Pons (tissue), 1 donor: ENCODE data around the gene ACP1.

Source experiments
- DNase-seq: peaks from one replicate; pipeline ENCODE4 v3.0.0-alpha.2; 2016; ENCODE audit warnings: low spot score

ACP1 gene

DNA sequence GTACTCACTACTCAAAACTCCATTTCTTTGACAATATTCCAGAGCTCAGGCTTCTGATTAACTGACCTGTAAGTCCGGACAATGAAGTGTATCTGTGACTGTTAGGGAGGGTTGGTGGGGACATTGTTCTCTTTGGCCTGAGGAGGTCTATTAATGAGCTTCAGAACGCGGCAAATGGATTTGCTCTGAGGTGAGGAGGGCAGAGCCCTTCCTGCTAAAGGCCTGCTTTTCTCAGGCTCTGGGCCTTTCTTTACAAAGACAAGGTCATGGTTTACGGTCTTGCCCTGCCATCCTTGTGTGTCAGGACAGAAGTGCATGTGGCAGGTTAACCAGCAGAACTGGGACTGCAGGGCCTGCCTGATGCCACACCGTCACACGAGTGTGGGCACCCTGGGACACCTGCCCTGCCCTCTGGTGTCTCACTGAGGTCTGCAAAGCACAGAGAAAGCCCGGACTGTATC, 15.9 kb downstream of the ACP1 start:
- DNase-seq, result no peak

DNA sequence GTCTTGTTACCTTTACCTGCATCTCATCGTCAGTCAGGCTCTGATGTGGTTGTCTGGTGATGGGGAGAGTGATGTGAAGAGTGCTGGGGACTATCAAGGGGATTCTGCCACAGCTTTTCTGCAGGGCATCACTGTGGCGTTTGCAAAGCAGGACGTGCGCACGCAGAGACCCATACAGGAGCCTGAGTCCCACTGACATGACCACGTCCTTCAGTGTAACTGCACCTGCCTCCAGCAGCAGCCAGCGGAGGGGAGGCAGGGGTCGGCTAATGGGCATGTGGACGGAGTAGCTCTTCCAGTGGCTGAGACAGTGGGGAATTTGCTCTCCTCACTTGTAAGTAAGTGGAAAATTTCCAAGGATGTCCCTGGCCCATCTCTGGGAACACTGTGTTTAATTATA, 16.6 kb downstream of the ACP1 start:
- DNase-seq, result no peak

DNA sequence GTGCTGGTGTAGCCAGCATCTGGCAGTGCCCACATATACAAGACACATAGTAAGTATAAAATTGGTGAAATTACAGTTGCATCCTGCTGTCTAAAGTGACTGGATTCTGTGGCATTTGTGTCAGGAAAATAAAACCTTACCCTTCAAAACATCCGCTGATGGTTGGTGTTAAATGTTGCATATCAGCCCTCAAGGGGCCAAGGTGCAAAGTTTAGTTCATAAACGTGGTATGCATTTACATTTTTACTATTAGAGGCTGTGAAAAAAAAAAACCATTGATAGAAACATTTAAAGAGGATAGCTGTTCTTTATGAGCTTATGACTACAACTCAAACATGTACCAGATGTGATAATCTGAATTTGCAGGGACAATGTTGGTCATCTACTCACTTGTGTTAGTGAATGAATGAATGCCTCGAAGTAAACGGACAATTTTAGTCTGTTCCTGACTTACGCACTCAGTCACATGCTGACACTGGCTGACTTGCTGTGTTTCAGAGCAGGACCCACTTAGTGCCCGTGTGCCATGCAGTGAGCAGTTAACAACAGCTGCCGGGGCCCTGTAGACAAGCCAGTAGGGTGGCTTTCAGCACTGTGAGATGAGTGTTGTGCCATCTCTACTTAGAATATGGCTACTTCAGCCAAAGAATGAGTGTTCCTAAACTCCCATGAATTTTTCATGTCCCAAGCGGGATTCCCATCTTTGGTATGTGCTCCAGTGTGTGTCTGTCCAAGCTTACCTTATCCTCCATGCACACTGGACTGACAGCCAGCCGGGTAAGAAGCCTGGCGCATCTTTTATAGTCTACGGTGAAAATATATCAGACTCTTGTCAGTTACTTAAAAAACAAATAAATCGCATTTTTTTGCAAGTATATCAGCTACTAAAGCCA, 17.9 kb downstream of the ACP1 start:
- no peak for DNase-seq

DNA sequence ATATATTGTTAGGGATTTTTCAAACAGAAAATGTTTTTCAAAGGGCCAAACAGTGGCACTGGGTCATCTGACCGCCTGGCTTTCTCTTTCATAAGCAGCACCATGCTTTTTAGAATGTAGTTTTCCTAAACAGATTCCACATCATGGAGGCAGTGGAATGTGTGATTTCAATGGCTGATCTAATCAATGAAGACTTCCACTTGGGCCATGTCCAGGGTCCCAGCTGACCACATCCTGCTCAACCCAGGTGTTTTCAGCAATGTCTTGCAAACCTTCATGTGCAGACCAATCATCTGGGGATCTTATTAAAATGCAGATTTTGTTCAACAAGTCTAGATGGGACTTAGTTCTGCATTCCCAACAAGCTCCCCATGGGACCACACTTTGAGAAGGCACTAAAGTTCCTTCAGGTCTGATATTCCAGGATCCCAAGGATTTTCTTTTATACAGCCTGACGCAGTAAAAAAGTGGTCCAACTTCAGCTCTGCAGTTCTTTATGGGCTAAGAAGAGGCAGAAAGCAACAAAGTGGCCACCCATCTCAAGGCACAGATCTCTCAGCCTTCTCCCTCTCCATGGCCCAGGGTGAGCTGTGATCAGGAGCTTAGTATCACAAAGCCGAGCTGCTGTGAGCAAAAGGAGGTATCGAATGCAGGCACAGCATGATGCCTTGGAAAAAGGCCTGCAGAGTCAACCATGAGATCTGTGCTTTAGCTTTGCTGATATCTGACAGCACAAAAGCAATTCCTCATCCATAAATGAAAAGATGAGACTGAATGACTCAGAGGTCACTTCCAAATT, 19.4 kb downstream of the ACP1 start:
- DNase-seq, result no peak

DNA sequence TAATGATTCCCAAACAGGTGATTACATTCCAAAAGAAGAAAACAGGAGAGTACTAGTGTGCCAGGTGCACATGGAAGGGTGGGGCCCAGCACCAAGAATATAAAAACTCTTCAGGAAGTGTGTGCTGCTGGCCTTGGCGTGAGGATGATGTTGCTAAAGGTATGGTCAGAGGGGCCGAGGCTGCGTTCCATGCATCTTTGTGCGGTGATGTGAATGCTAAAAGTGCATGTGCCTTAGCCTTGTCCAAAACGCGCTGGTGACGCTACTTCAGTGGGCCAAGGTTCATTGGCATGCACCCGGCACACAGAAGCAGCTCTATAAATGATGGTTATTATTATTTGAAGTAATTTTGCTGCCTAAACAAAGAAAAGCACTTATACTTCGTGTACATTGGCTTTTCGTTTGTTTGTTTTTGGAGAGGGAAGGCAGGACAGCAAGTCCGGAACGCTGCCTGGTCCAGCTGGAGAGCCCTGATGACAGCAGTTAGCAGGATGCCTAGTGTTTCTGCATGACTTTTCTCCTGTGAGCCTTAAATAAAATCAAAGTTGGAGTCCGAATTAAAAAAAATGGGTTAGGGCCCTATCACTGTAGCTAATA, 20.2 kb downstream of the ACP1 start:
- no peak for DNase-seq

DNA sequence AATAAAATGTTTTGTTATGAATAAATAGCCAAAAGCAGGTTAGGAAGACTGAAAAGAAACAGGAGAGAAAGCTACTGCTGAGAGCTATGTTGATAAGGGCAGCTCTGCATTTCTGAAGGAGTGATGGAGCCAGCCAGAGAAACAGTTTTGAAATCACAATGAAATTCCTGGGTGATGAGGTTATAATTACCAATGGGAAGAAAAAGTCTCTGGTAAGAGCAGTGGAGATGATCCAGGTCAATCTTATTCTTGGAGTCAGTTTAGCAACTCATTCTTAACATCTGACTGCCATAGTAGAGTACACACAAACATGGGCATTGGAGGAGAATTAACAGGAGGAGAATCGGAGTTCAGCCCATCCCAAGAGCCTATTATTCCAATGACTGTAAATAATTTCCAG, 20.8 kb downstream of the ACP1 start:
- DNase-seq, result no peak

DNA sequence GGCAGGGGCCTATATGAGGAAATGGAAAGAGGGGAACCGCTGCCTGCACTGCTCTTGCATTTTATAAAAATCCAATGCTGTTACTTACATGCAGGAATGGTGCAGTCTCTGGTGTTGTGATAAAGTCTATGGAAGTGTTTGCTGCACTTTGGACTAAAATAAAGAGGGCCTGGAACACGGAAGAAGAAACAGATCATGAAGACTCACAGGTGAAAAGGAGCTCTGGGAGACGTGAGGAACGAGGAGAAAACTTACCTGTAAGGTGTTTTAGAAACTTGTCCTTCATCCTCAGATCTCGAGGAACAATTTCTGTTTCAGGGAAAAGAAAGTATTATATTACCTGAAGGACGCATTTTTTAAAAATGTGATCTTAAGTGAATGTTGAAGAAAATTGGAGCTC, 21.3 kb downstream of the ACP1 start:
- DNase-seq, result no peak

DNA sequence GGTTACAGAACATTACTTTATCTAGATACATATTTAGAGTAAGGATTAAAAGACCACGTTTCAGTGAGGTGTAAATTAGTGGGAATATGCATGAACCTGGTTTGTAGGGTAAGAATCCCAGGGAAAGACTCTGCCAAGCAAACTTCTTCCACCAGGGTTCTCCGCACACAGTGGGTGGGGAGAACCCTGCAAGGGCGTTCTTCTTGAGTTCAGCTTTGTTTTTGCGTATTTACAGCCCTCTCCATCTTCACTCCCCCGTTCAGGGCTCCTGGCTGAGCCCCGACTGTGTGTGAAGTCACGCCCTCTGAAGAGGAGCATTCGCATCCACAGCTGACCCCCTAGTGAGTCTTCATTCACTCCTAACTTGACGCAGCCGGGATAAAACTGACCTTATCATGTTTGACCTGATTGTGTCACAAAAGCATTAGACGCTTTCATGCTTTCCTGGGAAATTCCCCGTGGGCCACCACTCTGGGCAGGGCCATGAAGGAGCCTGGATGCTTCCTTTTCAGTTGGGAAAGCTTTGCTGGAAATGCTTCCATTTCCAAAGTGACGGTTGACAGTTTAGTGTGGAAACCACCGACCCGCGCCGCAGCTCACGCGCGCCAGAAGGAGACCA, 22.1 kb downstream of the ACP1 start:
- DNase-seq, result no peak

DNA sequence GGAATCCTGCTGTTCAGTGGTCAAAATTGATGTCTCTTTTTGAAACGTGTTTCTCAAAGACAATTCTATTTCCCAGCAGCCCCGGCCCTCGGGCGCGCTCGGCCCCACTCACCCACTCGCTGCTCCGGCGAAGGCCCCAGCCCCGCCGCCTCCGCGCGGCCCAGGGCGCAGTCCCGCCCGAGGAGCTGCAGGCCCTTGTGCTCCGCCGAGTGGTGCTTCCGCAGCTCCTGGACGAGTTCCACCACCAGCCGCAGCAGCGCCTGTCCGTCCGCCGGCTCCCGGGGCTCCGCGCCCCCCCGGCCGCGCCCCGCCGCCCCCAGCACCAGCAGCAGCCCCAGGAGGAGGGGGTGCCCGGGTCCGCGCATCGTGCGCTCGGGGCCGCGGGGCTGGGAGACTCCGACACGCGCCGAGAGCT, 22.7 kb downstream of the ACP1 start:
- DNase-seq, result no peak

DNA sequence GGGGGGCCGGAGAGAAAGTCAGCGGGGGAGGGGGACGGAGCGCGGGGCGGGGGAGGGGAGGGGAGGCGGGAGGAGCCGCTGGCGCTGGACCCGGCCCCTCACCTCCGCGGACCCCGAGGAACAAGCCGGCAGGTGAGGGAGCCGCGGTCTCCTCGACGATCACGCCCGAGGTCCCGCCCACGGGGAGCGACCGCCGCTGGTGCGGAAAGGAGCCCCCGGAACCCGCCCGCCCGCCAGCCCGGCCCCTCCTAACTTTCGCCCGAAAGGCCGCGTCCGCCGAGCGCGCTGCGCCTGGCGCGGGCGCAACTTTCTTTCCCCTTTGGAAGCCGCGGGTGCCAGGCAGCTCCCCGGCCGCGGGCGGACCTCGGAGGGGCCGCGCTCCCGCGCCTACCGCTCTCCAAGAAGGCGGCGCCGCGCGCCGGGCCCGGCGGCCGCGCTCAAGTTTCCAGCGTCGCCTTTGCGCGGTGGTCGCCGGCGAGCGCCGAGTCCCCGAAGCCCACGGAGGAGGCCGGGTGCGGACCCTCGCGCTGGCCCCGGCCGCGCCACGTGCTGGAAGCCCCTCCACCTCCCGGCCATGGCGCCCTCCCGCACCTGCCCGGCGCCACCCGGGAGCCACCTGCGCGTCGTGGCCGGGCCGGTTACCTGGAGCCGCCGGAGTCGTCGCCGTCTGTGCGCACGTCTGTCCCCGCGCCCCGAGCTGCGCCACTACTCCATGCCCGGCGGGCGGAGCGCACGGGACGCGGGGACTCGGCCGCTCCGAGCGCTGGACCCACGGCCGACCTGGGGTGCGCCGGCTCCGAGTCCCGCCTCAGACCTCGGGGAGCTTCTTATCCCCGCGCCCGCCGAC, 23.4 kb downstream of the ACP1 start, which contains the start of gene ALKAL2:
ALKAL2 (minus strand) TSS at position 181 of the 847 bp plus-strand sequence. CDS start 256 bp downstream, outside the sequence.
- no peak for DNase-seq

DNA sequence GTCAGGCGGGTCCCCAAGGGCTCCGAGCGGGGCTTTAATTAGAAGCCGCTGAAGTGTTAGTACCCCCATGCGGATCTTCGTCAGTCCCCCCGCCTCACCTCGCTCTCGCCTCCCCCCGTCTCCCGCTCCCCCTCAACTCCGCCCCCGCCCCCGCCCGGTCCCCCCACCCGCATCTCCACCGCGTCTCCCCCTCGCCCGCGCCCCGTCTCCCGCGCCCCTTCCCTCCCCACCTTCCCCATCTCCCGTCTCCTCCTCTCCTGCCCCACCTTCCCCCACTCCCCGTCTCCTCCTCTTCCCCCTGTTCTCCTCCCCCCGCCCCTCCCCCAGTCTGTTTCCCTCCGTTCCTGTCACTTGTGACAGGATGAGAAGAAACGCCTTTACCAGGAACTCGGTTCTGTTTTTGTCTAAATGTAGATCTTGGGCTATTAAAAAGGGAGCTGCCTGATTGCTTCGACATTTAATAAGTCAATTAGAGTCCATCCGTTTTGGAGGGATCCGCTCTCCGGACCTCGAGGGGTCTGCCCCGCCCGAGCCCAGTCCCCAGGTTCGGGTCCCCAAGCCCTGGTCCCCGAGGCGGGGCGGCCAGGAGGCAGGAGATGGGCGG, 24.1 kb downstream of the ACP1 start:
- DNase-seq, result no peak

DNA sequence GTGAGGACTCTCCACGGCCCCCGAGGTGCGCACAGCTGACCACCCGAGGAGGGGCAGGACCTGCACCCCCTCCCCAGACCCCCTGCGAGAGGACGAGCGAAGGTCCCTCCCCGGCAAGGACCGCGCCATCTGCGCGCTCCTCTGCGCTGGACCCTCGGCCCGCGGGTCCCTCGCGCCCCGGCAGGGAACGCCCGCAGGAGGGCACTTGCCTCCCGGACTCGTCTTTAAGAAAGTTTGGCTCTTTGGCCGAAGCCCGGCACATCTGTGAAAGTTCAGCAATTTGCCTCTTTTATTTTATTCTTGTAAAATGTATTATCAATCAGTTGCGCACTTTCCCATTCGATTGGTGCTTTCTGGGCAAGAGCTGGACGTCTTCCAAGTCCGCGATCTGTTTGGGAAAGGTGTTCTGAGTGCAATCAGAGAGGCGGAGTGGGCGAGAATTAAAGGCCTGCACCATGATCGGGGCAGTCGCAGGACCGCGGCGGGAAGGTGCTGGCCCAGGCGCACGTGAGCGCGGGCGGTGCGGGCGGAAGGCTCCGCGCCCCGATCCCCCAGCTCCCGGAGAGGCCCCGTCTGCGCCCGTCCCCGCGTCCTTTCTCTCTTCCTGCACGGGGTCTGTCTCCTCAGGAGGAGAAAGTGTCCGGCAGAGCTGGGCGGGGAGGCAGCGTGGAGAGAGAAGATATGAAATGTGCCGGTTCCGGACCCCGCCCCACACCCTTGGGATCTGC, 24.8 kb downstream of the ACP1 start:
- DNase-seq, result no peak

DNA sequence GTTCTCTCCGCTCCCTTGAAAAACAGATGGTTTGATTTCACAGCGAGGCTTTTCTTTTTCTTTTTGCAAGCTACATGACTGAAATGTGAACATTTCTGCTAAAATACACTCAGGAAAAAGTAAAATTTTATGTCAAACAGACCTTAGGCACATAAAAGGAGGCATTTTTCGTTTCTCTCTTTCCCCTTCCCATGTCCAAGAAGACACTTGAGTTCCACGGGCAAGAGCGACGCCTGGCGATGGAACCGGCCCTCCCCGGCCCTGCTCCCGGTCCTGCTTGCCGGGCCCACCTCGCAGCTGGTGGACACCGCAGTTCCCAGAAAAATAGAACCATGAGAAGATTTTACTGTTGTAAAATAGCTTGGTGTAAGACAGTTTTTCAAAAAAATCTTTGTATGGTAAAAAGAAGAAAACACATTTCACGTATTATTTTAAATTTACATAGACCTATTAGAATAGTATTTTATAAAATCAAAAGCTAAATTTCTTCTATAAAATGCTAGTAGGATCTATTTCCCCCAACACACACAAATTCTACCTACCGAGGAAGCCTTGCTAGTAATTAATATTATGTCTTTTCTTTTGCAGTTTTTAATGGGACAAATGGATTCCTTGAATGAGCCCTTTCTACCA, 25.5 kb downstream of the ACP1 start:
- DNase-seq, result peak; percentile 87

DNA sequence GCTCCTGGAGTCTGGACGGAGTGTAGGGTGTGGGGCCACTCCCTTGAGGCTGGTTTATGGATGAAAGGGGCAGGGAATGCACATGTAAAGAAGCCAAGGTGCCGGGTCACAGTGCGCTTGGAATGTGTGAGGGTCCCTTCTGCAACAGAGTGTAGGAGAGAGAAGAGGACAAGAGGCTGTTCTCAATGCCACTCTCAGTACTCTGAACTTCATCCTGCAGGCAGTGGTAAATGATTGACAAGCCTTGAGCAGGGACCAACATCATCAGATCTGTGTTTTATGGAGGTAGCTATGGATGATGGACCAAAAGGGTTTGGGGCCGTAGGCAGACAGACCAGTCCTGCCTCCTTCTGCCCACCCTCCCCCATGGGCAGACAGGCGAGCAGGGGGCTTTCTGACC, 30.3 kb downstream of the ACP1 start:
- no peak for DNase-seq

DNA sequence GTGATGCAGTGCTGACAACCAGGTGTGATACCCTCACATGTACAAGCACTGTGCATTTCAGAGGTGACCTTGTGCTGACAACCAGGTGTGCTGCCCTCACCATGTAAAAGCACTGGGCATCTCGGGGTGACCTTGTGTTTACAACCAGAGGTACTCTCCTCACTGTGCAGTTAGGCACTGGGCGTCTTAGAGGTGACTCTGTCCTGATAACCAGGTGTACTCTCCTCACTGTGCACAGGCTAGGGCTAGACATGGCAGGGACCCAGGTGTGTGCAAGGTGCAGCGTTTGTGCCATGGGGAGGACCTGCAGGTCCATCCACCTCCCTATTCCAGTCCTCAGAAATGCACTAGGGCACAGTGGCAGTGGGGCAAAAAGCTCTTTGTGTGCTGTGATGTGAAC, 31.6 kb downstream of the ACP1 start:
- DNase-seq, result no peak

DNA sequence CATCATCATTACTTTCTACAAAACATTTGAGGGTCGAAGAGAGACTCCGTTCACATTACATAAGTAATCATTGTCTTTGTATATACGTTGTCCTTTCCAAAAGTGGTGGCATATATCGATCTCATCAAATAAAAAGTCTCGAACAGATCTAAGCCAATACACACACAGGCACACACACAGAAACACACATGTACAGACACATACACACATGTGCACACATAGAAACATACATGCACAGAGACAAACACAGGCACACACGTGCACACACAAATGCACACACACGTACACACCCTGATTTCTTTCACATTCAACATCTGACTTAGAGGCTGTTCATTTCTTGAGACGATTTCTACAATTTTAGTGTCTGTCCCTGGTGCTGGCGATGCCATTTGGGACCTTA, 40.6 kb downstream of the ACP1 start:
- DNase-seq, result no peak

DNA sequence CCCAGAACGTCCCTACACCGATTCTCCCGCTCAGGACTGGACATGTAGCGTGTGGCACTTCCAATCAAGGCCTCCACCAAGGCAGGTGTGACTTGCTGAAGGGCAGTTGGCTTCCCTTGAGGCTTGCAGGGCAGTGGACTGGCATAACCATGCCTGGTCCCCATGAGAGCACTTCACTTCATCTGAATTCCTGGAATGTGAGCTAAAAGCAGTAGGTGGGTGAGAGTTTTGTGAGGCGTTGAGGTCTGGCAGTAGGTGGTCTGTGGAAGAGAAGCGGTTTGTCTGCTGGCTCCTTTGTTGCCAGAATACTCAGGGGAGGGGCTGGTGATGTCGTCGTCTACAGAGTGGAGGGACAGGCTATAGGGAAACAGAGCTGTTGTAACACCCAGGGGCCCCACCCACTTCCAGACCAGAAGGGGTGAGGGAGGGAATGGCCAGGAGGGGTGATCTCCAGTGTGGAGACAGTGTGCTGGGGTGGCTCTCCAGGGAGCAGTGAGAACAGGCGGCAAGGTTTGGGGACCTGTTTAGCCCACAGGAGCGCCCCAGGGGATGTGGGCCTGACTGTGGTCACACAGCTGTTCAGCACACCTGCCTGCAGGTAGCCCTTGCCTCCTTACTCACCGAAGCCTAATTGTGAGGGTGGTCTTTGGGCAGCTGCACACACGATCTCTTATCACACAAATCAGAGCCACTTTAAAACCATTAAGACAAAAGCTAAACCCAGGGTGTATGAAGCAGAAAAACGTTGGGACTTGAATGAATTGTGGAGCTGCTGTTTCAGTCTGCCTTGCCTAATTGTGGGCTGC, 44.6 kb downstream of the ACP1 start:
- no peak for DNase-seq

DNA sequence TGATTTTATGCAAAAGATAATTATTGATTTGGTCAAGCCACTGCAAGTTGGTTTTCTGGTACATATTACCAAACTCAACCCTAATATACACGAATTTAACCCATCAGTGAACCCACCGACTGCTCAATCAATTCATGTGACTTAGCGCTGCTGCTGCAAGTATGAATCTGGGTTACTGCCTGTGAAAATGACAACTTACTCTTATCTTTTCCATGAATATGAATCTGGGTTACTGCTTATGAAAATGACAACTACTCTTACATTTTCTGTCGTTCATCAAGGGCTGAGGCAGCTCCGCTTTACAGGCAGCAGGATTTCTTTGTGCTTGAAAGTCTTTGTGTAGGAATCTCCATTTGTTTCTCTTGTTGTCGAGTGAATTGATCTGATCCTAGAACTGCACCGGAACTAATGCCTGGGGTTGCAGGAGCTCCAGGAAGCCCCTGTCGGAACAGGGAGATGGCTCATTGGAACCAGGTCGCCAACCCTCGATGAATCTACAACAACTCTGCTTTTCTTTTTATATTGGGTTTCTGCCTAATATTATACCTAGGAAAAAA, 45.3 kb downstream of the ACP1 start:
- no peak for DNase-seq
